Skeletal muscle cell (primary cell): ENCODE results near the gene FBN1.

Experiments
- DNase-seq: peaks from one replicate; pipeline ENCODE4 v3.0.0-alpha.2; 2010; ENCODE audit warnings: low read depth
- H3K4me3 ChIP-seq: 2 replicates; pipeline ENCODE4 v1.5.1; 2011; ENCODE audit warnings: low read depth, mild to moderate bottlenecking, control low read depth, low read length, moderate library complexity

The FBN1 gene

GRCh38 chr15:48592221-48592731, 53.2 kb downstream of the FBN1 start:
- no peak overlapping the region for H3K4me3 ChIP-seq
- peak; percentile 95 for DNase-seq

- DNase-seq, result no peak
- H3K4me3 ChIP-seq, result no peak overlapping the region
These were observed 54.8 kb downstream of the FBN1 start for GRCh38 chr15:48590723-48591122.

- no peak for DNase-seq
- no peak overlapping the region for H3K4me3 ChIP-seq
These were observed 60.5 kb downstream of the FBN1 start for GRCh38 chr15:48584812-48585563.

DNA sequence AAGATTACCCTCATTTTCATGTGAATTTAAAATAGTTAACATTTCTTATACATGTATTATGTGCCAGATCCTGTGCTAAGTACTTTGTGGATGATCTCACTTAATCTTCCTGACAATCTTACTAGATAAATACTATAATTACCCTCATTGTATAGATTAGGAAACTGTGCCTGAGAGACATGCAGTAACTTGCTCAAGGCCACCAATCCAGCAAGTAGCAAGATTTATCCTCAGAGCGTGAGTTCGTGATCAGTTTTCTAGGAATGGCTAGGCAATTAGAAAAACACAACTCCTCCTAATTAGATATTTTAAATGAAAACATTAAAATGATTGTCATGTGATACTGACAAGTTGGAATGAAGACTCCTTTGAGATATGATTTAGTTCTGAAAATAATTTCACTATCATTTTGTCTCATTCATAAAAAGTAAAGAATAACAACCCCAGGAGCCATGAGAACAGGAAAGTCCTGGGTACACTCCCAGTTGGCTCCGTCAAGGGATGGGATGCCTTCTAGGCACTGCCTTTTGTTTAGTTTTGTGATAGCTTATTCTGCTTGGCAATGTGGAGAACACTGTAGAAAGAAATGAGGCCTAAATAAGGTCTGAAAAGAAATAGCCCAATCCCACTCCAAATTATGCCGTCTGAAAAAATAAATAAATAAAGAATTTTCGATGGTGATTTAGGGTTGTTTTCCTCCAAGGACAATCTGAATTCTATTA, 61.3 kb downstream of the FBN1 start:
- DNase-seq, result no peak
- no peak overlapping the region for H3K4me3 ChIP-seq

DNA sequence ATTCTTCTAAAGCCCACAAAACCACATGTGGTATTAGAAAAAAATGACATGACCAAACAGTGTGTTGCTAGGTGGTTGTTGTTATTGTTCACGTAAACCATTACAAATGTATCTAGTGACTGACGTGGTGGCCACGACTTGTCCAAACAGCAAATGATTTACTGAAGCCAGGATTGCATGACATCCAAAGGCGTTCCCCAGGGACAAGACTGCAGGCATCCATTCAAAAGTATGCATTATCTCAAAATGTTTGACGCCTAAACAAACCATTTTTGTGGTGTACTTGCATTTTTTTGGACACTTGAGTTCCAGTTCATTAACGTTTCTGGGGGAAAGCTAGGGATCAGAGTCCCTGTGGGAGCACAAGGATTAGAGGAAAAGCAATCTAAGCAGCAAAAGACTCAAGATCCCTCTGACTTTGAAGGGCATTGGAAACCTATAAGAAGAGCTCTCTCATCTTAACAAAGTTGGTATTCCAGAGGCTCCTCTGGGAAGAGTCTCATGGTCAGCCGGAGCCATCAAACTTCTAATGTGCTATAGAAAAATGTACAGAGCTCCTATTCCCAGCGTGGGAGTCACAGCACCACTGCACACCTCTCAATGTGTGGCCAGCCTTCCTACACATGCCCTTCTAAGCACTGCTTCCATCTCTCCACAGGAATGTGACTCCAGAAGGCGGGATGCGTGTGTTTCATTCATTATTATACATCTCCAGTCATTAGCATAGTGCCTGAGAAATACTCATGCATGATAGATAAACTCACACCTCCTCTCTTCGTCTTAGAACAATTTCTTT, 62.9 kb downstream of the FBN1 start:
- peak; percentile 90 for DNase-seq
- no peak overlapping the region for H3K4me3 ChIP-seq

- DNase-seq, result no peak
- no peak overlapping the region for H3K4me3 ChIP-seq
These were observed 64.3 kb downstream of the FBN1 start for GRCh38 chr15:48581219-48581618.

- no peak overlapping the region for H3K4me3 ChIP-seq
- no peak for DNase-seq
These were observed 64.8 kb downstream of the FBN1 start for GRCh38 chr15:48580736-48581135.

DNA sequence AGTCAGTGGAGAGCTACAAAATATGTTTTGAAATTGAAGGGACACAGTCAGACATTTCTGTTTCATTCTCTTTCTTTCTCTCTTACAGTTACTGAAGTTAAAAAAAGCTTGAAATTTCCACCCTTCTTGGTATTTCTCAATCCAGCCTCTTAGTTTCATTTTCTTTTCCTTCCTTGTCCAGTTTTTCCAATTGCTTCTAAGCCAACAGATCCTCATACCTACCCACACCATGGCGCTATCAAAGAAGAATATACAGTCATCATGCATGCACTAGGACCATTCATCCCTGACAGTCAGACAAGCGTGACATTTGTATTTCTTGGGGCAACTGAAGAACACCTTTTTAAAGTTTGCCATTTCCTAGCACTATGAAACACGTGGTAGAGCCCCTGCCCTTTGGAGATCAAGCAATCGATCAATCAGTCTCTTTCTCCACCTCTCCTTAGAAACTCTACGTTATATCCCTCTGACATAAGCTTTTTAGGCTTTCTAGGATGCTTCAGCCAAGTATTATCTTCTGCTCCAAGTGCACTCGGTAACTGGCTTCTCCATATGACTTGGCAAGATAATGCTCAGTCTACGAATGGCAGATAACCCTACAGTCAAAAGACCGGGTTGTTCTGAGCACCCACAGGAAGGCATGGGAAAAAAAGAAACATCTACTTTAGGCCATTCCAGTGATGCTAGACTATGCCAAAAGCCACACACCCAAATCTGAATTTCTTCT, 65.4 kb downstream of the FBN1 start:
- DNase-seq, result no peak
- no peak overlapping the region for H3K4me3 ChIP-seq

DNA sequence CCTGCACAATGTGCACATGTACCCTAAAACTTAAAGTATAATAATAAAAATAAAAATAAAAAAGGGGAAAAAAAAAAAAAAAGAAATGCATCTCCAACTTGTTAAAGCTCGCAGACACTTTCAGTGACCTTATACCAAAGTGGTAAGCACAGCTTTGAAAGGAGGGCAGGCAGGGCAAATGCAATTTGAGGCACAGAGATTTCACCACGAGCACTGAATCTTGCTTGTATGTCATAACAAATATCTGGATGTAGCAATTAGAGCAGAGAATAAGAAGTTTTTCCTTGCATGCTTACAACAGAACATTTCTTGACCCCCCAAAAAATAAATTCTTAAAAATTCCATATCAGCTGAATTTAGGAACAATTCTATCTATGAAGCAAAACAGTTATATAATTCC, 66.5 kb downstream of the FBN1 start:
- no peak overlapping the region for H3K4me3 ChIP-seq
- no peak for DNase-seq

DNA sequence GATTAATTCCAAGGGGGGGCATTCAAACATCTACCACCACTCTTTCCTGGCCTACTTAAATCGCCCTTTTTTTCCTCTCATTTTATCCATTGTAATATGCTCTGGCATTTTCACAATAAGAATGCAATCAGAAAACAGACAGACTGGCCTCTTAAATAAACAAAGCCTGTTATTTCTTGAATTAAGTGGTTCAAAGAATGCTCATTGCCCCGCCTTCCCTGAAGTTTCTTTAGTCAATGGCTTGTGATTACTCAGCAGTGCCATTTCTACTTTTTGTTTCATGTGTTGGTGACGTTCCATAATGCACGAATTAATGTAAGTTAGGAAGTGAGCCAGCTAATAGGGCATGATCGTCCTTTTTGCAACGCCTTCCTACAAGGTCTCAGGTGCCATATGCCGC, 68.0 kb downstream of the FBN1 start:
- H3K4me3 ChIP-seq, result no peak overlapping the region
- DNase-seq, result no peak

DNA sequence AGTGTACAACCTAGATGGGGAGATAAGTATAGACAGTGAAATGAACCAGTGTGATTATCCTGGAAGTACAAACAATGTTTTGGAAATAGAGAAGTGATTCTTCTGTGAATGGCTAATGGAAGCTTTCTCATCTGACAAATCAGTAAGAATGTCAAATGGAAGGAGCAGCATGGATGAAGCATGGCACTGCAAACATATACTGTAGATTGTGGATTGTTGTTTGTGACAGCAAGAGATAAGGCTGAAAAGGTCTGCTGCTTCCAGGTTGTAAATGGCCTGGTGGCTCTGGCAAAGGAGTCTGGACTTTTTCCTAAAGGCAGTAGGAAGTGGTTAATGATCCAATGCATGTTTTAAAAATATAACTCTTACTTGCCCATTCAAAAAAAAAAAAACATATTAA, 71.3 kb downstream of the FBN1 start:
- DNase-seq, result no peak
- H3K4me3 ChIP-seq, result no peak overlapping the region

DNA sequence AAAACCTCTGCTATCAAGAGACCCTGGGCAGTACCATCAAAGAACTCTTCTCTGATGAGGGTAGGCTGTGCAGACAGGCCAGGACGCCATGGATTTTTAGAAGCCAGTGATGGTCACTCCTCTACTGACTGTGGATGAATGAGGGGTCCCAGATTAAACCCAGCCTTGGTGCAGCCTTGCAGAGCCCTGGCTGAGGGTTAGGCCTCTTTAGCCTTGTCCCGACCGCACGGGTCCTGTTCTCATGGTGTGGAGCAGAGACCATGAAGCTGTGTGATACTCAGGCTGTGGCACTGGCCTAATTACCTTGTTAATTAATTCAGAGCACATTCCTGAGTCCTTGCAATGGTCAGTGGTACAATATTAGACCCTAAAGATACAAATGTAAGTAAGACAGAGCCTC, 71.7 kb downstream of the FBN1 start:
- no peak overlapping the region for H3K4me3 ChIP-seq
- no peak for DNase-seq

DNA sequence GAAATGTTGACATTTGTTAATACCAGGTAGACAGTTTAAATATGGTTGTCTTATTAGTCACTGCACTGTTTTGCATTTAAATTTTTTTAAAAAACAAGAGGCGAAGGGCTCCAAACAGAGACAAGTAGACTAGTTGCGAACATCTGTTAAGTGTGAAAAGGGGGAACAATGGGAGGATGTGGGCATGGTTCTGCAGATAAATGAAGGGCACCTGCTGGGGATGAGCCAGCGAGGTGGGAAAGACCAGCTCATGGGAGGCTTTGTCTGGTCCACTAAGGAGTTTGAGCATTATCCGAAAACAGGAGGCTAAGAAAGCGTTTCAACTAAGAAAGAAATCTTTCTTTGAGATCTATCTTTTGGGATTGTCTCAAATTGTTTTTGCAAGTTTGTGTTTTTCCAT, 72.7 kb downstream of the FBN1 start:
- DNase-seq, result no peak
- no peak overlapping the region for H3K4me3 ChIP-seq

DNA sequence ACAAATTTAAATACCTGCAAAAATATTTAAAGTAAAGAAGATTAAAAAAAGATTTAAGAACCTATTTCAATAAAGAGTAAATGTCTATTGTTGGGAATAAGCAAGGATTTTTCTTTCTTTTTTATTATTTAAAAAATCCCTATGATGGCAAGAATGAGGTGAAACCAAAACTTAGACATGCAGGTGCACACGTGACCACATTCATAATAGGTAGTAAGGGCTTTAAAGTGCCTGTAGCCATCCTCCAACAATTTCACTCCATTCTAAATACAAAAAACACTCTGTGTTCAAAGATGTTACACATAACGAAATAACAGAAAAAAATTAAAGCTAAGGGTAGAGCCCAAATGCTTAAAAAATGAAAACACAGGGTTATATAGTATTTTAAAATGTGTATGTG, 74.0 kb downstream of the FBN1 start:
- no peak for DNase-seq
- H3K4me3 ChIP-seq, result no peak overlapping the region

- no peak for DNase-seq
These were observed 74.7 kb downstream of the FBN1 start for GRCh38 chr15:48570822-48571221.

GRCh38 chr15:48569591-48570302, 75.8 kb downstream of the FBN1 start:
- H3K4me3 ChIP-seq, result no peak overlapping the region
- DNase-seq, result no peak

More at GRCh38 chr15:48570822-48571221, 74.7 kb downstream of the FBN1 start:
- no peak overlapping the region for H3K4me3 ChIP-seq

GRCh38 chr15:48566668-48567067, 78.8 kb downstream of the FBN1 start:
- peak; percentile 56 for DNase-seq
- no peak overlapping the region for H3K4me3 ChIP-seq

GRCh38 chr15:48565560-48566482, 79.7 kb downstream of the FBN1 start:
- no peak overlapping the region for H3K4me3 ChIP-seq
- DNase-seq, result peak; percentile 95
